OCI-LY7 (cell line): Measurements from ENCODE around the gene TTLL10.

Source experiments
- EZH2phosphoT487 ChIP-seq: fragments of 200-600 bp; sonication (generic); IDR thresholded peaks from 2 replicates; pipeline ENCODE4 v1.6.1; 2018; ENCODE audit warnings: low read depth, borderline replicate concordance, mild to moderate bottlenecking, mixed run types, antibody characterized with exemption, low read length, moderate library complexity, mixed read lengths
- TF ChIP-seq, protein P1 (sequence below): fragments of 200-600 bp; sonication (generic); conservative IDR thresholded peaks from 2 replicates; pipeline ENCODE4 v1.5.1; 2014; ENCODE audit warnings: mild to moderate bottlenecking, antibody characterized with exemption, low read length, moderate library complexity, mixed read lengths

DNA sequence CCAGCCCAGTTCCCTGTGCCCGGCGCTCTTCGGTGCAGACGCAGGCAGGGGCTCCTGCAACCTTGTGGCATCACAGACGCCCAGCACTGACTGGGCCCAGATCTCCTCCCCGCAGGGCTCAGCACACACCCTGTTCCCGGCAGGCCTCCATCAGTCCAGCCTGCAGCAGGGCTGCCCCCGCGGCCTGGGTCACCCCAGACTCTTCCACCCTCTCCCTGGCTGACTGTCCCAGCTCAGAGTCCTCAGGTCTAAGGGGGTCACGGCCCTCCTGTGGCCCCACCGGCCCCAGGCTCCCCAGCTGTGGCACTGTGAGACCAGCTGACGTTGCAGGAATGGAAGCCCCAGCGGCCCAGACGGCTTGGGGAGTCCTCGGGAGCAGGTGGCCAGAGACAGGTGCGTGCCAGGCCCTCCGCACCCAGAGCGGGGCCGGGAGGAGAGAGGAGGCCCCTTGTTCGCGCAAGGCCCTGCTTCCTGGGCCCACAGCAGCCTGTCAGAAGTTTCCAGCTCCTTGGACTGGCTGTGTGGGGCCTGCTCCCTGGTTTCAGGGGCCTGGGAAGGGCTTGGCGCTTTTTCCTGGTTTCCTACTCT is 62.6 kb downstream of the TTLL10 start:
- TF ChIP-seq, protein P1, sequence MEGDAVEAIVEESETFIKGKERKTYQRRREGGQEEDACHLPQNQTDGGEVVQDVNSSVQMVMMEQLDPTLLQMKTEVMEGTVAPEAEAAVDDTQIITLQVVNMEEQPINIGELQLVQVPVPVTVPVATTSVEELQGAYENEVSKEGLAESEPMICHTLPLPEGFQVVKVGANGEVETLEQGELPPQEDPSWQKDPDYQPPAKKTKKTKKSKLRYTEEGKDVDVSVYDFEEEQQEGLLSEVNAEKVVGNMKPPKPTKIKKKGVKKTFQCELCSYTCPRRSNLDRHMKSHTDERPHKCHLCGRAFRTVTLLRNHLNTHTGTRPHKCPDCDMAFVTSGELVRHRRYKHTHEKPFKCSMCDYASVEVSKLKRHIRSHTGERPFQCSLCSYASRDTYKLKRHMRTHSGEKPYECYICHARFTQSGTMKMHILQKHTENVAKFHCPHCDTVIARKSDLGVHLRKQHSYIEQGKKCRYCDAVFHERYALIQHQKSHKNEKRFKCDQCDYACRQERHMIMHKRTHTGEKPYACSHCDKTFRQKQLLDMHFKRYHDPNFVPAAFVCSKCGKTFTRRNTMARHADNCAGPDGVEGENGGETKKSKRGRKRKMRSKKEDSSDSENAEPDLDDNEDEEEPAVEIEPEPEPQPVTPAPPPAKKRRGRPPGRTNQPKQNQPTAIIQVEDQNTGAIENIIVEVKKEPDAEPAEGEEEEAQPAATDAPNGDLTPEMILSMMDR = no peak
- TF ChIP-seq EZH2phosphoT487 = no peak
